GM21529 (cell line): ENCODE results near the gene WIF1.

ENCODE experiments used
- ATAC-seq: cut with Tn5 transposase; IDR thresholded peaks from one replicate; pipeline ENCODE4 v1.9.1; 2021; ENCODE audit not compliant: unreplicated experiment

WIF1 gene

GRCh38 chr12:65121049-65121955 lies at the start of gene WIF1:
Gene WIF1 (minus strand): TSS chr12:65121305. CDS start chr12:65121191, 114 bp downstream.
- ATAC-seq, result no peak

- ATAC-seq, result peak; percentile 51
Measured at GRCh38 chr12:65170209-65170881, 49.2 kb upstream of the WIF1 start.

- peak; percentile 89 for ATAC-seq
Measured at GRCh38 chr12:65169320-65170208, 48.5 kb upstream of the WIF1 start, which contains the start of gene LEMD3. Gene LEMD3 (plus strand): TSS chr12:65169583. CDS start chr12:65169597, 14 bp downstream.

- no peak for ATAC-seq
Measured at GRCh38 chr12:65168681-65169319, 47.7 kb upstream of the WIF1 start.

GRCh38 chr12:65164774-65165173 lies 43.7 kb upstream of the WIF1 start:
- no peak for ATAC-seq

GRCh38 chr12:65164244-65164643 lies 43.1 kb upstream of the WIF1 start:
- no peak for ATAC-seq

GRCh38 chr12:65162609-65163008 lies 41.5 kb upstream of the WIF1 start:
- ATAC-seq, result peak; percentile 80

- no peak for ATAC-seq
Measured at GRCh38 chr12:65157091-65157490, 36.0 kb upstream of the WIF1 start.

GRCh38 chr12:65156366-65156841 lies 35.3 kb upstream of the WIF1 start:
- ATAC-seq, result peak; percentile 94

- ATAC-seq, result no peak
Measured at GRCh38 chr12:65155784-65156183, 34.7 kb upstream of the WIF1 start.

- no peak for ATAC-seq
Measured at GRCh38 chr12:65152596-65152995, 31.5 kb upstream of the WIF1 start.

GRCh38 chr12:65152012-65152411 lies 30.9 kb upstream of the WIF1 start:
- ATAC-seq, result no peak

GRCh38 chr12:65147312-65147905 lies 26.3 kb upstream of the WIF1 start:
- no peak for ATAC-seq

GRCh38 chr12:65140738-65141137 lies 19.6 kb upstream of the WIF1 start:
- ATAC-seq, result no peak

- ATAC-seq, result no peak
Measured at GRCh38 chr12:65139389-65139788, 18.3 kb upstream of the WIF1 start.

- ATAC-seq, result no peak
Measured at GRCh38 chr12:65133879-65134278, 12.8 kb upstream of the WIF1 start.

GRCh38 chr12:65126482-65126881 lies 5.4 kb upstream of the WIF1 start:
- ATAC-seq, result no peak

- no peak for ATAC-seq
Measured at GRCh38 chr12:65125975-65126374, 4.9 kb upstream of the WIF1 start.

- no peak for ATAC-seq
Measured at GRCh38 chr12:65125247-65125646, 4.1 kb upstream of the WIF1 start.

GRCh38 chr12:65123435-65124063 lies 2.4 kb upstream of the WIF1 start:
- ATAC-seq, result no peak
